ENCODE data around the gene KIAA0825.
A peak's percentile ranks its signal among the peaks of the same experiment; 100 is the strongest.

The KIAA0825 gene

GRCh38 chr5:94467954-94468930 lies 150.2 kb downstream of the KIAA0825 start:
- ChIA-PET CTCF (no interaction called here), POLR2A (no interaction called here)
- TF ChIP-seq, protein P1, sequence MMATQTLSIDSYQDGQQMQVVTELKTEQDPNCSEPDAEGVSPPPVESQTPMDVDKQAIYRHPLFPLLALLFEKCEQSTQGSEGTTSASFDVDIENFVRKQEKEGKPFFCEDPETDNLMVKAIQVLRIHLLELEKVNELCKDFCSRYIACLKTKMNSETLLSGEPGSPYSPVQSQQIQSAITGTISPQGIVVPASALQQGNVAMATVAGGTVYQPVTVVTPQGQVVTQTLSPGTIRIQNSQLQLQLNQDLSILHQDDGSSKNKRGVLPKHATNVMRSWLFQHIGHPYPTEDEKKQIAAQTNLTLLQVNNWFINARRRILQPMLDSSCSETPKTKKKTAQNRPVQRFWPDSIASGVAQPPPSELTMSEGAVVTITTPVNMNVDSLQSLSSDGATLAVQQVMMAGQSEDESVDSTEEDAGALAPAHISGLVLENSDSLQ (IDR thresholded peaks at IDR 0.05), result peak; percentile 56
- TF ChIP-seq SUZ12 (IDR thresholded peaks at IDR 0.05), result no peak
- TF ChIP-seq ZNF384 (IDR thresholded peaks at IDR 0.05), result no peak
- DNase-seq (ENCODE audit: extremely low spot score), result no peak

DNA sequence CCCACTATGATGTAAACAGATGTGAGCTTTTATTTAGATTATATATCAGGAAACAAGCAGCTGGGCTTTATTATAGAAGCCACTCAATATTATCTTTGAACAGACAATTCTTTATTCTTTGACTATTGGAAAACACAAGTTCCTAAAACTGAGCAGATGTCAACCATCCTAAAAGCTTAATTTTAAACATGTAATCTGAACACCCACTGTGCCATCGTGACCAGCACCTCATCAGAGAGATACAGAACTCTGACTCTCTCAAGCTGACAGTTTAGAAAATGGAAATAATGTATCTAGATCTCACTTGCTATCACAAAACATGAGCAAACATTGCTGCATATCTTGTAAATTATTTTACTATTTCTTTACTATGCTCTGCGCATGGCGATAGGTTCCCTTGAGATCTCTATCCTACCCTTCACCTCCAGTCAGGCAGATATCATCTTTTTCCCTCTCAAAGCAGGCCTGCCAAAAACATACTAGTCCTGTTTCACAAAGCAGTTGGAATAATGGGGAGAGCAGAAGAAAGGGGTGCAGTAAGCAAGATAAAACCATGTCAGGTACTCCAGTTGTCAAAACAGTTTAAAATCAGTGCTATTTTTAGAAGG lies 151.0 kb downstream of the KIAA0825 start:
- CTCF ChIA-PET, result no interaction called here
- POLR2A ChIA-PET, result no interaction called here
- no peak for TF ChIP-seq SUZ12 (IDR thresholded peaks at IDR 0.05)
- TF ChIP-seq ELF4 (IDR thresholded peaks at IDR 0.05), result no peak
- TF ChIP-seq FOXA1 (IDR thresholded peaks at IDR 0.05), result no peak
- TF ChIP-seq LEF1 (IDR thresholded peaks at IDR 0.05; ENCODE audit: borderline replicate concordance), result no peak
- TF ChIP-seq TARDBP (IDR thresholded peaks at IDR 0.05), result no peak
- no peak for TF ChIP-seq FOXM1 (IDR thresholded peaks at IDR 0.05; ENCODE audit: borderline replicate concordance)
- TF ChIP-seq ARNT (IDR thresholded peaks at IDR 0.05), result no peak
- TF ChIP-seq ZNF384 (IDR thresholded peaks at IDR 0.05), result no peak
- TF ChIP-seq NFRKB (IDR thresholded peaks at IDR 0.05), result no peak
- TF ChIP-seq, protein P1 (IDR thresholded peaks at IDR 0.05), result no peak
- TF ChIP-seq SP1 (IDR thresholded peaks at IDR 0.05), result no peak
- TF ChIP-seq L3MBTL2 (conservative IDR thresholded peaks at IDR 0.05), result no peak
- TF ChIP-seq FOXK2 (IDR thresholded peaks at IDR 0.05), result no peak
- TF ChIP-seq CTBP1 (IDR thresholded peaks at IDR 0.05; ENCODE audit: borderline replicate concordance), result no peak
- TF ChIP-seq HDGF (IDR thresholded peaks at IDR 0.05; ENCODE audit: borderline replicate concordance), result no peak
- no peak for TF ChIP-seq BHLHE40 (IDR thresholded peaks at IDR 0.05; ENCODE audit: borderline replicate concordance)
- no peak for DNase-seq (ENCODE audit: extremely low spot score)

GRCh38 chr5:94463739-94464138 lies 154.7 kb downstream of the KIAA0825 start:
- ChIA-PET CTCF (no interaction called here), POLR2A (no interaction called here)
- DNase-seq (ENCODE audit: extremely low spot score), result no peak
- TF ChIP-seq CTBP1 (IDR thresholded peaks at IDR 0.05; ENCODE audit: borderline replicate concordance) (no peak), LEF1 (IDR thresholded peaks at IDR 0.05; ENCODE audit: borderline replicate concordance) (no peak), SP1 (IDR thresholded peaks at IDR 0.05) (no peak), BHLHE40 (IDR thresholded peaks at IDR 0.05; ENCODE audit: borderline replicate concordance) (no peak)

DNA sequence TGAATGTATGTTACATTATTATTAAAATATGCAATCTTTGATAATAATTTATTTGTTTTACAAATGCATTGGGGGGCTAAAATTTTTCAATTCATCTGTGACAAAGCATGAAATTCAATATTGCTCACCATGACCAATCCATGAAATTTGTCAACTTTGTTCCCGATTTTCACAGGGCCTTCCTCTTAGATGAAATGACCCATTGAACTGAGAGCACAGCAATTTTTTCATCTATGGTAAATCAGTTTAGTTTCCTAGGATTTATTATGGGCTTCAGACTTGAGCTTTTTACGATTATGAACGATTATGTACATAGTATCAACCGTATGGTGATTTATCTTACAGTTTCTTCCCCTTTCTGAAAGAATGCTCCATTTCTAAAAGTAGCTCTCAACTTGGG lies 157.3 kb downstream of the KIAA0825 start:
- TF ChIP-seq LEF1 (IDR thresholded peaks at IDR 0.05; ENCODE audit: borderline replicate concordance) (no peak), SP1 (IDR thresholded peaks at IDR 0.05) (no peak), CTBP1 (IDR thresholded peaks at IDR 0.05; ENCODE audit: borderline replicate concordance) (no peak), FOXA1 (IDR thresholded peaks at IDR 0.05) (no peak), BHLHE40 (IDR thresholded peaks at IDR 0.05; ENCODE audit: borderline replicate concordance) (no peak), ZNF384 (IDR thresholded peaks at IDR 0.05) (no peak), NFRKB (IDR thresholded peaks at IDR 0.05) (no peak), SUZ12 (IDR thresholded peaks at IDR 0.05) (no peak), FOXM1 (IDR thresholded peaks at IDR 0.05; ENCODE audit: borderline replicate concordance) (no peak)
- POLR2A ChIA-PET, result no interaction called here
- DNase-seq (ENCODE audit: extremely low spot score), result no peak
- CTCF ChIA-PET, result no interaction called here

DNA sequence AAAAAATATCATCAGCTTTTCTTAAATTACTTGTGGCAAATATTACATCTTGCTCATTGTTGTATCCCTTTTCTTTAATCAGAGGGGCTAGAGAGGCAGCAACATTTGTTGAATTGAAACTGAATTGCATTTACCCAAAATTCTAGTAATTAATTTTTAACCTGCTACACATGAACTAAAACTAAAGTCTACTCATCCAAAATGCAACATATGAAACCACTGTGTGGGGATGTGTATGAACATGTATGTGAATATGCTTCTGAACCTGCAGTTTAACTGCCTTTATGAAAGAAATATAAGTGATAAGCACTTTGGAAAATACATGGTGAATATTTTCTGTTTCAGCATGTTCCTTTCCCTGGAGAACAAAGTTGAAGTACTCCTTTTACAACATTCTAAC lies 158.5 kb downstream of the KIAA0825 start:
- TF ChIP-seq SP1 (IDR thresholded peaks at IDR 0.05), result no peak
- no peak for TF ChIP-seq ELF4 (IDR thresholded peaks at IDR 0.05)
- TF ChIP-seq ARNT (IDR thresholded peaks at IDR 0.05), result no peak
- TF ChIP-seq NFRKB (IDR thresholded peaks at IDR 0.05), result no peak
- CTCF ChIA-PET, result no interaction called here
- DNase-seq (ENCODE audit: extremely low spot score), result no peak
- POLR2A ChIA-PET, result no interaction called here

GRCh38 chr5:94457788-94458187 lies 160.6 kb downstream of the KIAA0825 start:
- CTCF ChIA-PET, result no interaction called here
- POLR2A ChIA-PET, result no interaction called here
- DNase-seq (ENCODE audit: extremely low spot score), result no peak
- TF ChIP-seq FOXK2 (IDR thresholded peaks at IDR 0.05) (no peak), ZNF384 (IDR thresholded peaks at IDR 0.05) (no peak), FOXA1 (IDR thresholded peaks at IDR 0.05) (no peak), ARNT (IDR thresholded peaks at IDR 0.05) (no peak)
- TF ChIP-seq, protein P1 (IDR thresholded peaks at IDR 0.05), result no peak

GRCh38 chr5:94445726-94446125 lies 172.7 kb downstream of the KIAA0825 start:
- no peak for DNase-seq (ENCODE audit: extremely low spot score)
- CTCF ChIA-PET, result no interaction called here
- POLR2A ChIA-PET, result no interaction called here
- TF ChIP-seq FOXK2 (IDR thresholded peaks at IDR 0.05) (no peak), ZNF384 (IDR thresholded peaks at IDR 0.05) (no peak), SUZ12 (IDR thresholded peaks at IDR 0.05) (no peak), L3MBTL2 (conservative IDR thresholded peaks at IDR 0.05) (no peak), NFRKB (IDR thresholded peaks at IDR 0.05) (no peak), LEF1 (IDR thresholded peaks at IDR 0.05; ENCODE audit: borderline replicate concordance) (no peak), CTBP1 (IDR thresholded peaks at IDR 0.05; ENCODE audit: borderline replicate concordance) (no peak), ARNT (IDR thresholded peaks at IDR 0.05) (no peak), SP1 (IDR thresholded peaks at IDR 0.05) (no peak), HDGF (IDR thresholded peaks at IDR 0.05; ENCODE audit: borderline replicate concordance) (no peak), ELF4 (IDR thresholded peaks at IDR 0.05) (no peak), TARDBP (IDR thresholded peaks at IDR 0.05) (no peak), FOXM1 (IDR thresholded peaks at IDR 0.05; ENCODE audit: borderline replicate concordance) (no peak), BHLHE40 (IDR thresholded peaks at IDR 0.05; ENCODE audit: borderline replicate concordance) (no peak)
- TF ChIP-seq, protein P1 (IDR thresholded peaks at IDR 0.05), result no peak
